Measurements from ENCODE around the gene KDM1B.
"Not testable (repeated sequence)": the region's sequence is repeated elsewhere in the genome, so short reads cannot be mapped to it uniquely, and the experiment has no call there.

Gene KDM1B

DNA sequence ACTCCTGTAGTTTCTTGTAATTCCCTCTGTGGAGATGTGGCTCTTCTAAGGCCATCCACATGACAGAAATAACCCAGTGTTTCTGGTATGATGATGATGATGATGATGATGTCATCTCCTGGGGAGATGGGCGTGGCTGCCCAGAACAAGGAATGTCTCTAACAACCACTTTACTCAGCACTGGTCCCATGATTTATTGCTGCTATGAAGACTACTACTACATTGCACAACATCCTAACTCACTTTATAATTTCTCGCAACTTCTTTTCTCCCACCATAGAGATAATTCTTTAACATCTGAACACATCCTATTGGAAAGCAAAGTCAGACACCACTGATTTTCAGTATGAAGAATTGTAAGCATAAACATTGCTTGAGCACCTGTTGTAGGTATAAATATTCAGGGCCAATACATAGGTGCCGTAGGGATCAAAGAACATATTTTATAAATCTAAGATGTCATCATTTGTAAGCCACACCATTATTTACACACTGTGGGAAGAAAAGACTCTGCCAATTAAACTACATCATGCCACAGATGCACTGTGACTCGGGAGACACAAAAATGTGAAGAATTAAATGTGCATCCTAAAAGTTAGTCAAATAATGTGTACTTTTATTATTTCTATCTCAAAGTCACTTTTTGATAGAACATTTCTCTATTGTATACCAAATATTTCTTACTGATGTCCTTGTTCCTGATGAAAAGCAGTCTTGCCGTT is 6.8 kb upstream of the KDM1B start:
- no peak overlapping the region for H3K4me3 ChIP-seq (ENCODE audit: low read length)
- TF ChIP-seq, protein P1, sequence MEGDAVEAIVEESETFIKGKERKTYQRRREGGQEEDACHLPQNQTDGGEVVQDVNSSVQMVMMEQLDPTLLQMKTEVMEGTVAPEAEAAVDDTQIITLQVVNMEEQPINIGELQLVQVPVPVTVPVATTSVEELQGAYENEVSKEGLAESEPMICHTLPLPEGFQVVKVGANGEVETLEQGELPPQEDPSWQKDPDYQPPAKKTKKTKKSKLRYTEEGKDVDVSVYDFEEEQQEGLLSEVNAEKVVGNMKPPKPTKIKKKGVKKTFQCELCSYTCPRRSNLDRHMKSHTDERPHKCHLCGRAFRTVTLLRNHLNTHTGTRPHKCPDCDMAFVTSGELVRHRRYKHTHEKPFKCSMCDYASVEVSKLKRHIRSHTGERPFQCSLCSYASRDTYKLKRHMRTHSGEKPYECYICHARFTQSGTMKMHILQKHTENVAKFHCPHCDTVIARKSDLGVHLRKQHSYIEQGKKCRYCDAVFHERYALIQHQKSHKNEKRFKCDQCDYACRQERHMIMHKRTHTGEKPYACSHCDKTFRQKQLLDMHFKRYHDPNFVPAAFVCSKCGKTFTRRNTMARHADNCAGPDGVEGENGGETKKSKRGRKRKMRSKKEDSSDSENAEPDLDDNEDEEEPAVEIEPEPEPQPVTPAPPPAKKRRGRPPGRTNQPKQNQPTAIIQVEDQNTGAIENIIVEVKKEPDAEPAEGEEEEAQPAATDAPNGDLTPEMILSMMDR (IDR thresholded peaks at IDR 0.05; ENCODE audit: insufficient read depth, low read depth, low read length, missing control alignments) = no peak
- DNase-seq (ENCODE audit: low read depth) = peak; percentile 92

DNA sequence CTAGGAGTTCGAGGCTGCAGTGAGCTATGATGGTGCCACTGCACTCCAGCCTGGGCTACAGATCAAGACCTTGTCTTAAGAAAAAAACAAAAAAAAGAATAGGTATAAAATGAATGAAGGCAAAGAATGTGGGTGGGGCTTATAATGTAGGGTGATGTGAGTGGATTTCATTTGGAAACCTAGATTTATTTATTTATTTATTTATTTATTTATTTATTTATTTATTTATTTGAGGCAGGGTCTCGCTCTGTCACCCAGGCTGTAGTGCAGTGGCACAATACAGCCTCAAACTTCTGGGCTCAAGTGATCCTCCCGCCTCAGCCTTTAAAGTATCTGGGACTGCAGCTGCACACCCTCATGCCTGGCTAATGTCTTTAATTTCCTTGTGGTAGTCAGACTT is 3.8 kb upstream of the KDM1B start:
- not testable (repeated sequence) for DNase-seq (ENCODE audit: low read depth); H3K4me3 ChIP-seq (ENCODE audit: low read length)

DNA sequence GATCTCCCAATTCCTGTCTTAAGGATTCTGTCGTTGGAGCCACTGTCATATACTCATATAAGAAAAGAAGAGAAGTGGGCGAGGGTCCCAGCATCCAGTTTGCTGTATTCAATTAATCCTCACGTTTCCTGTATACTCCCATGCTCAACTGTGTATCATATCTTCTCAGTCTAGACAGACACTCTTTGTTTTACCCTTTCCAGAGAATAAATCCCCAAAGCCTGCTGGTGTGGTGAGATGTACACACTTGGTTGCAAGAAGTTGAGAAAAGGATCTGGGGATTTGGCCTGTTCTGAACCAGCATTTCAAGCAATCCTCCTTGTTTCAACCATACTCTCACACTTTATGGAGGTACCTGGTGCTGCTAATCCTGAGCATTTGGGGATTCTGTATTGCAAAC is 3.4 kb upstream of the KDM1B start:
- DNase-seq (ENCODE audit: low read depth) = no peak
- no peak overlapping the region for H3K4me3 ChIP-seq (ENCODE audit: low read length)
- TF ChIP-seq, protein P1 (IDR thresholded peaks at IDR 0.05; ENCODE audit: insufficient read depth, low read depth, low read length, missing control alignments) = no peak

DNA sequence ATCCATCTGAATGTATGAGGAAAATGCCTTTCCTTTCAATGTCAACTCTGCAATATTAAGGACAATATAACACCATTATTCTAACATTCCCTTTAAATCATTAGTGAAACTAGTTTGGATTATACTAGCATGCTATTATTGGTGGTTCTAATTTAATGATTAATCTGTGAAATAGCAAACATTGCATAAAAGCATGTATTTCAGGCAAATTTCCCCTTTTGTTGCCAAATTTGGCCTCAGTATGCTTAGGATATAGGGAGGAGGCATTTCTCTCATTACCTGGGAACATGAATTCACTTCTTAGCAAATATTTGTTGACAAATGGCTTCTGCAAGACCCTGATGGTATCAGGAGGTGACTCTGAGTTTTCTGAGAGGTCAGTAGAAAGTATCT is 1.9 kb upstream of the KDM1B start:
- no peak for DNase-seq (ENCODE audit: low read depth)
- no peak overlapping the region for H3K4me3 ChIP-seq (ENCODE audit: low read length)
- TF ChIP-seq, protein P1 (IDR thresholded peaks at IDR 0.05; ENCODE audit: insufficient read depth, low read depth, low read length, missing control alignments) = no peak

DNA sequence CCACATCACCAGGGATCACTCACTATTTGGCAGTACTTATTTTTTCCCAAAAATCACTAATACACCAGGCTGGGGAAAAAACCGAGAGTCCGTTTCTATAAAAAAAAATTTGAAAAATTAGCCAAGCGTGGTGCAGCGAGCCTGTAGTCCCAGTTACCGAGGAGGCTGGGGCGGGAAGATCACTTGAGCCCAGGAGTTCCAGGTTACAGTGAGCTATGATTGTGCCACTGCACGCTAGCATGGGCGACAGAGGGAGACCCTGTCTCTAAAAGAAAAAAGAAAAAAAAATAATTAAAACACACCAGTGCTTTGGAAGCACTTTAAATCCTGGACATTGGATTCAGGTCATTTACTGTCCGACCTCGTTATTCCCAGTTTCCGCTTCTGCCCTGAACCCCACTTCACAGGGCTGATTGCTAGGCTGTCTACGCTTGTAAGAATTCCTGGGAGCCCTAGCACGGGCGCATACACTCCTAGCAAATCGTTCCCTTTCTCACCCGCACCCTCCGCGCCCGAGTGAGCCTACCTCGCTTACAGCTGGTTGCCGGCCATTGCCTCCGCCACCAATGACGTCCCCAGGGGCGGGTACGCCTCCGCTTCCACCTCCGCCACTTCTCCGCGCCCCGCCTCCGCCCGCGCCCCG is 594 bp upstream of the KDM1B start, which contains the start of gene TPMT:
Gene TPMT (minus strand): TSS at position 571 of the 643 bp plus-strand sequence. CDS start 5,950 bp downstream, outside the sequence.
- TF ChIP-seq, protein P1 (IDR thresholded peaks at IDR 0.05; ENCODE audit: insufficient read depth, low read depth, low read length, missing control alignments) = no peak

DNA sequence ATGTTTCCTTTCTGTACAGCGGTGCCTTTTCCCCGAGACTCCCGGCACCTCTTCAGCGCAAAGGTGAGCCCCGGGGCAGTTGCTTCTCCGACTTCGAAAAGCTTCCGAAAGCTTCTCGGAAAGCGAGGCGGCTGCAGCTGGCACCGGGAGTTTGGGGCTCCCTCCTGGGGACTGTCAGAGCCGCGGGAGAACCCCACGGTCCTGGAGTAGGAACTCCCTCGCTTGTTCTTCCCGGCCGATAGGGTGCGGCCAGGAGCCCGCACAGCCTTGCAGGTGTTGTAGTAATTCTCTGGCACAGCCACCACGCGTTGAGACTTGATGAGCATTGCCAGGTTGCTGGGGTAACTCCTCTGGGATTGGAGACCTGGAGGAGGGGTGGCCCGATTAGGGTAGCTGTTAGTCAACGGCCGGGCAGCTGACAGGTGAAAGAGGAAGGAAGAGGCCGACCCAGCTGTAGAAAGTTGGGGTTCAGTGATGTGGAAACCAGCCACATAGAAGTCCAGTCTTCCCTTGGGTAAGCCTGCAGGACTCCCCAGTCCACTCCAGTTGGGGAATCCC is 721 bp downstream of the KDM1B start:
- TF ChIP-seq, protein P1 (IDR thresholded peaks at IDR 0.05; ENCODE audit: insufficient read depth, low read depth, low read length, missing control alignments) = peak; percentile 52
- DNase-seq (ENCODE audit: low read depth) = peak; percentile 97
- H3K4me3 ChIP-seq (ENCODE audit: low read length) = peak overlapping the region; percentile 90

More for the DNA sequence above, 594 bp upstream of the KDM1B start, which contains the start of gene TPMT:
- DNase-seq (ENCODE audit: low read depth) = peak; percentile 22
- peak within 1 kb of the TSS; percentile 98 for H3K4me3 ChIP-seq (ENCODE audit: low read length)

DNA sequence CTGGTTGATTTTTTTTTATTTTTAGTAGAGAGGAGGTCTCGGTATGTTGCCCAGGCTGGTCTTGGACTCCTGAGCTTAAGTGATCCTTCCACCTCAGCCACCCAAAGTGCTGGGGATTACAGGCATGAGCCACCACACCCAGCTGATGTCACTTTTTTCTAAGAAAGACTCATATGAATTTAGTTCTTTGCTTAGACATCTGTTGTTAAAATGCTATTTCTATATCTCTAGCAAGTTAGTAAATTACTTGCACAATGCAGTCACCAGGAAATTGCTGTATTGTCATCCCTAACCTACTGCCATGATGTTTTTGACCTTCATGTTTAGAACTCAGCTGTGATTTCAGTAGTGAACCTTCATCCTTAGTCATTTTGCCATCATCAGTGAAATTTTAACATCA is 5.7 kb downstream of the KDM1B start:
- H3K4me3 ChIP-seq (ENCODE audit: low read length) = no peak overlapping the region
- peak; percentile 40 for DNase-seq (ENCODE audit: low read depth)

More for the DNA sequence above, 5.7 kb downstream of the KDM1B start:
- TF ChIP-seq, protein P1 (IDR thresholded peaks at IDR 0.05; ENCODE audit: insufficient read depth, low read depth, low read length, missing control alignments) = no peak
